DOHH2 (cell line): ENCODE data around the gene HEBP2.
"Not testable (repeated sequence)": the region's sequence is repeated elsewhere in the genome, so short reads cannot be mapped to it uniquely, and the experiment has no call there.

Experiments
- H3F3A ChIP-seq: fragments of 200-600 bp; sonication (generic), shearing (Covaris generic); 2 replicates; pipeline ENCODE4 v1.6.0; 2016; ENCODE audit warnings: antibody characterized with exemption, mild to moderate bottlenecking; ENCODE audit not compliant: control insufficient read depth, insufficient read depth
- H3K27ac ChIP-seq: fragments of 200-600 bp; sonication (generic); 2 replicates; pipeline ENCODE4 v1.5.1; 2014; ENCODE audit warnings: low read depth, mild to moderate bottlenecking, low read length, moderate library complexity
- H3K27me3 ChIP-seq: fragments of 200-600 bp; sonication (generic); 2 replicates; pipeline ENCODE4 v1.6.1; 2014; ENCODE audit warnings: mild to moderate bottlenecking, low read length, mixed read lengths; ENCODE audit not compliant: control insufficient read depth
- H3K36me3 ChIP-seq: fragments of 200-600 bp; sonication (generic); 2 replicates; pipeline ENCODE4 v1.6.1; 2014; ENCODE audit warnings: mild to moderate bottlenecking, low read length, moderate library complexity, mixed read lengths; ENCODE audit not compliant: control insufficient read depth
- H3K4me1 ChIP-seq: fragments of 200-600 bp; sonication (generic); 2 replicates; pipeline ENCODE4 v1.6.1; 2014; ENCODE audit warnings: mild to moderate bottlenecking, low read length, mixed read lengths; ENCODE audit not compliant: control insufficient read depth
- H3K4me2 ChIP-seq: fragments of 200-600 bp; sonication (generic); 2 replicates; pipeline ENCODE4 v1.6.0; 2014; ENCODE audit warnings: mild to moderate bottlenecking, low read length, moderate library complexity
- H3K4me3 ChIP-seq: fragments of 200-600 bp; sonication (generic); 2 replicates; pipeline ENCODE4 v1.5.1; 2014; ENCODE audit warnings: mild to moderate bottlenecking, low read length, mixed read lengths
- H3K79me2 ChIP-seq: fragments of 200-600 bp; sonication (generic); 2 replicates; pipeline ENCODE4 v1.6.1; 2014; ENCODE audit warnings: mild to moderate bottlenecking, low read length, mixed read lengths; ENCODE audit not compliant: control insufficient read depth
- H3K9me2 ChIP-seq: fragments of 200-600 bp; sonication (generic); replicated peaks from 2 replicates; pipeline ENCODE4 v1.6.1; 2014; ENCODE audit warnings: mild to moderate bottlenecking, low read length, mixed read lengths; ENCODE audit not compliant: control insufficient read depth
- H3K9me3 ChIP-seq: fragments of 200-600 bp; sonication (generic); 2 replicates; pipeline ENCODE4 v1.6.1; 2014; ENCODE audit warnings: antibody characterized with exemption, low read length, mixed read lengths; ENCODE audit not compliant: control insufficient read depth, insufficient read depth
- H4K20me1 ChIP-seq: fragments of 200-600 bp; sonication (generic); 2 replicates; pipeline ENCODE4 v1.6.0; 2014; ENCODE audit warnings: low read depth, mild to moderate bottlenecking, antibody characterized with exemption, low read length, moderate library complexity; ENCODE audit not compliant: control insufficient read depth, insufficient read depth
- EZH2phosphoT487 ChIP-seq: fragments of 200-600 bp; sonication (generic); IDR thresholded peaks from 2 replicates; pipeline ENCODE4 v1.6.1; 2017; ENCODE audit warnings: borderline replicate concordance, mild to moderate bottlenecking, antibody characterized with exemption, low read length, moderate library complexity, mixed read lengths
- TF ChIP-seq, protein P1 (sequence below): fragments of 200-600 bp; sonication (generic); IDR thresholded peaks from one replicate; pipeline ENCODE4 v1.5.1; 2014; ENCODE audit warnings: antibody characterized with exemption, mild to moderate bottlenecking, low read depth, low read length; ENCODE audit not compliant: poor library complexity, severe bottlenecking

Gene HEBP2, protein sequence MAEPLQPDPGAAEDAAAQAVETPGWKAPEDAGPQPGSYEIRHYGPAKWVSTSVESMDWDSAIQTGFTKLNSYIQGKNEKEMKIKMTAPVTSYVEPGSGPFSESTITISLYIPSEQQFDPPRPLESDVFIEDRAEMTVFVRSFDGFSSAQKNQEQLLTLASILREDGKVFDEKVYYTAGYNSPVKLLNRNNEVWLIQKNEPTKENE

DNA sequence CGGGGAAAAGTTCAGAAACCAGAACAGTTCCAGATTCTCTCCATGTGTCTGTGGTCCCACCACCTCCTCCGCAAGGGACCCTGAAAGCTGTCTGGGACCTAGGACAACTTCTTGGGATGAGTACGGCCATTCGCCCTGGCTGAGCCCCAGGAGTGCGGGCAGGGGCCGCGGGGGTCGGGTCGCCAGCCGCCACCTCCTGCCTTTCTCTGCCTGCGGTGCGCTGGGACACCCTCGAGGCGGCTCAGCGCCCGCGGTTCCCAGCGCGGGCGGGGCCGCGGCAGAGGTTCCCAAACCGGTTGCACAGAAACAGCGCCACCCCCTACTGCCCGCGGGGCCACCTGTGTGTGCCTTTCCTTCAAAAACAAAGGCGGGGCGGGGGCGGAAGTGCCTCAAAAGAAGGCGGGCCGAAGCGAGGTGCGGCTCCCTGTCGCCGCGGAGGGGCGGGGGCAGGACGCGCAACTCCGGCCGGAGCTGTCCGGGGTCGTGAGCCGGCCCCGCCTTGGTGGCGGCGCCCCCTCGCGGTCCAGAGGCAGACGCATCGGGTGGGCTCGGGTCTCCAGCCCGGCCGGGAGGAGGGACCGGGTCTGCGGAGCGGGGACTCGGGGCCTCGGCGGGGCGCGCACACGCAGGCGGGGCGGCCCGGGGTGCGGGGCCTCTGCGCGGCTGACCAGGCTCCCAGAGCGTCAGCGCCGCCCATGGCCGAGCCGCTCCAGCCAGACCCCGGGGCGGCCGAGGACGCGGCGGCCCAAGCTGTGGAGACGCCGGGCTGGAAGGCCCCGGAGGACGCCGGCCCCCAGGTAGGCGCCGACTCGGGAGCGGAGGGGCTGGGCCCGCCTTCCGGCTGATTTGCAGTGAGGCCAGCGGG, at the start of gene HEBP2:
HEBP2 (plus strand) TSS at position 423 of the 865 bp plus-strand sequence; CDS start at position 696, 273 bp downstream.
- peaks cover 3% of the 10 kb centered on the region for H3F3A ChIP-seq
- H4K20me1 ChIP-seq, result no peaks in the 10 kb centered on the region
- peaks cover 32% of the 10 kb centered on the region for H3K36me3 ChIP-seq
- H3K27me3 ChIP-seq, result 0 out of 2 replicates have a peak, but pooled peaks cover 3% of the 10 kb centered on the region
- TF ChIP-seq EZH2phosphoT487, result no peak
- TF ChIP-seq, protein P1, sequence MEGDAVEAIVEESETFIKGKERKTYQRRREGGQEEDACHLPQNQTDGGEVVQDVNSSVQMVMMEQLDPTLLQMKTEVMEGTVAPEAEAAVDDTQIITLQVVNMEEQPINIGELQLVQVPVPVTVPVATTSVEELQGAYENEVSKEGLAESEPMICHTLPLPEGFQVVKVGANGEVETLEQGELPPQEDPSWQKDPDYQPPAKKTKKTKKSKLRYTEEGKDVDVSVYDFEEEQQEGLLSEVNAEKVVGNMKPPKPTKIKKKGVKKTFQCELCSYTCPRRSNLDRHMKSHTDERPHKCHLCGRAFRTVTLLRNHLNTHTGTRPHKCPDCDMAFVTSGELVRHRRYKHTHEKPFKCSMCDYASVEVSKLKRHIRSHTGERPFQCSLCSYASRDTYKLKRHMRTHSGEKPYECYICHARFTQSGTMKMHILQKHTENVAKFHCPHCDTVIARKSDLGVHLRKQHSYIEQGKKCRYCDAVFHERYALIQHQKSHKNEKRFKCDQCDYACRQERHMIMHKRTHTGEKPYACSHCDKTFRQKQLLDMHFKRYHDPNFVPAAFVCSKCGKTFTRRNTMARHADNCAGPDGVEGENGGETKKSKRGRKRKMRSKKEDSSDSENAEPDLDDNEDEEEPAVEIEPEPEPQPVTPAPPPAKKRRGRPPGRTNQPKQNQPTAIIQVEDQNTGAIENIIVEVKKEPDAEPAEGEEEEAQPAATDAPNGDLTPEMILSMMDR, result peak; percentile 50
- peaks cover 16% of the 10 kb centered on the region for H3K4me1 ChIP-seq
- H3K9me2 ChIP-seq, result no peaks in the 10 kb centered on the region
- peak within 1 kb of the TSS; percentile 98 for H3K4me3 ChIP-seq
- H3K79me2 ChIP-seq, result no peaks in the 10 kb centered on the region
- H3K4me2 ChIP-seq, result peak within 1 kb of the TSS; percentile 100
- H3K9me3 ChIP-seq, result no peaks in the 10 kb centered on the region
- 0 out of 2 replicates have a peak within 1 kb of the TSS, but pooled peaks have one; percentile 2 for H3K27ac ChIP-seq

DNA sequence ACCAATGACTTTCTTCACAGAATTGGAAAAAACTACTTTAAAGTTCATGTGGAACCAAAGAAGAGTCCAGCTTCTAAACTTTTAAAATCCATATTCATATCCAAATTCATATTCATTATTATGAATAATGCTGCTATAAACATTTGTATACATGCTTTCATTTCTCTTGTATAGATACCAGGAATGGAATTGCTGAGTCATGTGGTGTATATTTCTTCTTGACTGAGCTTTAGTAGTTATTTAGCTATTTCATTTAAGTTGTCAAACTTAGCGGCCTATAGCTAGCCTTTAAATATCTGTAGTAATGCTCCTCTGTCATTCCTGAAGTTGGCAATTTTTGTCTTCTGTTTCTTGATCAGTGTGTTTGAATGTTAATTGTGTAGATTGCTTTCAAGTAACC, 46.1 kb upstream of the HEBP2 start:
- TF ChIP-seq EZH2phosphoT487, result no peak
- TF ChIP-seq, protein P1, result no peak
- Histone ChIP-seq H3K27ac (no peak overlapping the region), H3K9me3 (peaks cover 3% of the 10 kb centered on the region; the same call in 1 of the 2 replicates)

DNA sequence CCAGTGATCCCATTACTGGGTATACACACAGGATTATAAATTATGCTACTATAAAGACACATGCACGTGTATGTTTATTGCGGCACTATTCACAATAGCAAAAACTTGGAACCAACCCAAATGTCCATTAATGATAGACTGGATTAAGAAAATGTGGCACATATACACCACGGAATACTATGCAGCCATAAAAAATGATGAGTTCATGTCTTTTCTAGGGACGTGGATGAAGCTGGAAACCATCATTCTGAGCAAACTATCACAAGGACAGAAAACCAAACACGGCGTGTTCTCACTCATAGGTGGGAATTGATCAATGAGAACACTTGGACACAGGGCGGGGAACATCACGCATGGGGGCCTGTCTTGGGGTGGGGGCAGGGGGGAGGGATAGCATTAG, 35.3 kb upstream of the HEBP2 start:
- H3K9me3 ChIP-seq, H3K4me3 ChIP-seq: not testable (repeated sequence)

More for the DNA sequence above, 46.1 kb upstream of the HEBP2 start:
- H3K9me2 ChIP-seq, result no peaks in the 10 kb centered on the region
- H3F3A ChIP-seq, result no peaks in the 10 kb centered on the region
- no peaks in the 10 kb centered on the region for H3K36me3 ChIP-seq
- H3K4me3 ChIP-seq, result no peak overlapping the region
- H3K4me1 ChIP-seq, result no peaks in the 10 kb centered on the region
- H3K27me3 ChIP-seq, result no peaks in the 10 kb centered on the region
- no peaks in the 10 kb centered on the region for H3K79me2 ChIP-seq
- H3K4me2 ChIP-seq, result no peak overlapping the region
- no peaks in the 10 kb centered on the region for H4K20me1 ChIP-seq

More for the DNA sequence above, 35.3 kb upstream of the HEBP2 start:
- H3K4me1 ChIP-seq, H3K27ac ChIP-seq, H3K9me2 ChIP-seq, H3K79me2 ChIP-seq, H4K20me1 ChIP-seq, H3K27me3 ChIP-seq, H3K36me3 ChIP-seq, H3F3A ChIP-seq, H3K4me2 ChIP-seq: not testable (repeated sequence)
